Activated T-helper 17 cell treated with anti-CD3 and anti-CD28 coated beads, Interleukin-2, amount 50 U/mL, for 72 hours (primary cell): ENCODE measurements around the gene PCGF1. TPM values are rescaled to one million over a fixed set of nuclear protein-coding genes. Genes with fewer than 3 reads are reported as not detected.
A peak's percentile ranks its signal among the peaks of the same experiment; 100 is the strongest.

Source experiments
- ATAC-seq: fragments of 150-1000 bp; cut with Tn5 transposase; replicated peaks from 2 replicates; pipeline ENCODE4 v1.10.0; 2021; ENCODE audit warnings: mild to moderate bottlenecking, moderate library complexity
- H3K27ac Mint-ChIP-seq: one replicate; pipeline ENCODE4 v1.8.0; 2022; ENCODE audit warnings: mixed read lengths
- H3K27me3 Mint-ChIP-seq: one replicate; pipeline ENCODE4 v1.8.0; 2022; ENCODE audit warnings: mixed read lengths
- H3K36me3 Mint-ChIP-seq: one replicate; pipeline ENCODE4 v1.8.0; 2022; ENCODE audit warnings: low read depth, mild to moderate bottlenecking, mixed read lengths
- H3K4me1 Mint-ChIP-seq: one replicate; pipeline ENCODE4 v1.8.0; 2022; ENCODE audit warnings: mixed read lengths
- H3K4me3 Mint-ChIP-seq: one replicate; pipeline ENCODE4 v1.8.0; 2022; ENCODE audit warnings: mild to moderate bottlenecking, mixed read lengths
- H3K9me3 Mint-ChIP-seq: one replicate; pipeline ENCODE4 v1.8.0; 2022; ENCODE audit warnings: mixed read lengths
- total RNA-seq, 2 donors: library from RNA; stranded (reverse); gene quantifications; one replicate each; pipeline ENCODE4 v1.2.3, GENCODE V29; 2022

Gene PCGF1
- 10 to 100 TPM; 22.0 to 32.8 TPM for total RNA-seq

DNA sequence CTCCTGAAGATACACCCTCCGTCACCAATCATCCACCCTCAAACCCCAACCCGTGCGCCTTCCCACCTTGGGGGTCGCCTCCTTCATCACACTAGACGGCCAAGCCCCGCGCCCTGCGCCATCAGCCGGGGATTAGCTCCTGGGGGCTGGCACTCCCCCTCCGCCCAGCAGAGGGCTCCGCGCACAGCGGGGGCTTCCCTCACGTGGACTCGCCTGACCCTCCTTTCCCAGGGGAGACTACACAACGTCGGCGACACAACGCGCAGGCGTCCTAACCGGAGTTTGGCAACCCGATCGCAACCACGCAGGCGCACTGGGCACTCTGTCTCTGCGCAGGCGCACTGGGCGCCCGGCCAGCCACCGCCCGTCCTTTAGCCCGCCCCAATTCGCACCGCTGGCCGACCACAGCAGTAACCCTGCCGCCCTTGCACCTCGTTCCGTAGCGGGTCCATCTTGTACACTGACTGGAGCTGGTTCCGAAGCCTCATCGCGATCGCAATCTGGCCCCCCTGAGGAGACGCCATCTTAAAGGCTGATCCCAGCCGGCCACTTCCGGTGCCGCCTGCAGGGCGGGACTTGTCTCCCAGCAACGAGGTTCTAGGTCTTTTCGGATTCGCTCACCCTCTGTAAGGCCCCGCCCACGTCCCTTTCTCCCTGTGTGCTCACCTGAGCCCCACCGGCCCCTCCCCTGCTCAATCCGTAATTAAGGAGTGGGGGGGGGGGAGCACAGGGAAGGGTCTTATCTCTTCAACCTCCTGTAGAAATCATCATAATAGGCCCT, at the start of gene PCGF1:
PCGF1 (minus strand) TSS at position 551 of the 781 bp plus-strand sequence; CDS start at position 524, 27 bp downstream.
- peaks cover 28% of the 10 kb centered on the region for H3K4me1 Mint-ChIP-seq
- H3K36me3 Mint-ChIP-seq = peaks cover 40% of the 10 kb centered on the region
- H3K9me3 Mint-ChIP-seq = no peaks in the 10 kb centered on the region
- H3K27me3 Mint-ChIP-seq = peaks cover 11% of the 10 kb centered on the region
- ATAC-seq = peak; percentile 95
- peak within 1 kb of the TSS; percentile 99 for H3K27ac Mint-ChIP-seq
- H3K4me3 Mint-ChIP-seq = peak within 1 kb of the TSS; percentile 94

DNA sequence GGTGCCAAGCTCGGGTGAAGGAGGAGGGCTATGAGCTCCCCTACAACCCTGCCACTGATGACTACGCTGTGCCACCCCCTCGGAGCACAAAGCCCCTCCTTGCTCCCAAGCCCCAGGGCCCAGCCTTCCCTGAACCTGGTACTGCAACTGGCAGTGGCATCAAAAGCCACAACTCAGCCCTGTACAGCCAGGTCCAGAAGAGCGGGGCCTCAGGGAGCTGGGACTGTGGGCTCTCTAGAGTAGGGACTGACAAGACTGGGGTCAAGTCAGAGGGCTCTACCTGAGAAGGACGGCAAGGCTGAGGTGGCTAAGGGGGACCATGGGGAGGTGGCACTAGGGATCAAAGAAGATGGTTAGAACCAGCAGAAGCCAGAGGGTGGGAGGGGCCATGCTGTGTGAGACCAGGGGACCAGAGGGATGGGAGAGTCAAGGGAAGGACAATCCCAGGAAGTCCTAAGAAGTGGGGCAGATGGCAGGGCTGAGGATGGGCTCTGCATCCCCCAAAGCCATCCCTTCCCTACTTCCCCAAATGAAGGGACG, 49.4 kb upstream of the PCGF1 start:
- Mint-ChIP-seq H3K9me3 (no peaks in the 10 kb centered on the region), H3K27ac (no peak overlapping the region), H3K36me3 (peaks cover 26% of the 10 kb centered on the region), H3K27me3 (peaks cover 8% of the 10 kb centered on the region), H3K4me3 (no peak overlapping the region), H3K4me1 (peaks cover 12% of the 10 kb centered on the region)
- no peak for ATAC-seq

DNA sequence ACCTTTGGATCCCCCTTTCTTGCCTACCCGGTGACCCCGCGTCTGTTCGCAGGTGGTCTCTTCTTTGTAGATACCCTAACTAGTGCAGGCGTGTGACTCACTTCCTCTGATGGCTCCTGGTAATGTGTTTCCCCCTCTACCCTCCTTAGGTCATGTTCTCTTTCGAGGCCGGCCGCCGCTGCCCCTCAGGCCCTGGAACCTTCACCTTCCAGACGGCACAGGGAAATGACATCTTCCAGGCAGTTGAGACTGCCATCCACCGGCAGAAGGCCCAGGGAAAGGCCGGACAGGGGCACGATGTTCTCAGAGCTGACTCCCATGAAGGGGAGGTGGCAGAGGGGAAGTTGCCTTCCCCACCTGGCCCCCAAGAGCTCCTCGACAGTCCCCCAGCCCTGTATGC, 48.7 kb upstream of the PCGF1 start:
- Mint-ChIP-seq H3K4me3 (peak overlapping the region; percentile 86), H3K4me1 (peaks cover 12% of the 10 kb centered on the region), H3K9me3 (no peaks in the 10 kb centered on the region), H3K27me3 (peaks cover 12% of the 10 kb centered on the region), H3K36me3 (peaks cover 26% of the 10 kb centered on the region), H3K27ac (no peak overlapping the region)
- no peak for ATAC-seq

DNA sequence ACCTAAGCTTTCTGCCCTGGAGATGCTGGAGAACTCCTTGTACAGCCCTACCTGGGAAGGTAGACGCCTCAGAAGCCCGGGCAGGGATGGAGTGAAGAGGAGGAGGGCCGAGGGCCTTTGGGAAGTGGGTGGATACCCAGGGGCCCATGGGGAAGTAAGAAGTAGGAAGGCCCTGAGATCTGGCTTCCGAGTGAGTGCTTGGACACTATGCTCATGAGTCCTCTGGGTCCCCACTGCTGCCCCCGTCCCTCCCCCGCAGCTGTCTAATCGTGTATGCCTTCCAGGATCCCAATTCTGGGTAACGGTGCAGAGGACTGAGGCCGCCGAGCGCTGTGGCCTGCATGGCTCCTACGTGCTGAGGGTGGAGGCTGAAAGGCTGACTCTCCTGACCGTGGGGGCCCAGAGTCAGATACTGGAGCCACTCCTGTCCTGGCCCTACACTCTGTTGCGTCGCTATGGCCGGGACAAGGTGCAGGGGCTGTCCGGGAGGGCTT, 48.2 kb upstream of the PCGF1 start:
- no peak for ATAC-seq

DNA sequence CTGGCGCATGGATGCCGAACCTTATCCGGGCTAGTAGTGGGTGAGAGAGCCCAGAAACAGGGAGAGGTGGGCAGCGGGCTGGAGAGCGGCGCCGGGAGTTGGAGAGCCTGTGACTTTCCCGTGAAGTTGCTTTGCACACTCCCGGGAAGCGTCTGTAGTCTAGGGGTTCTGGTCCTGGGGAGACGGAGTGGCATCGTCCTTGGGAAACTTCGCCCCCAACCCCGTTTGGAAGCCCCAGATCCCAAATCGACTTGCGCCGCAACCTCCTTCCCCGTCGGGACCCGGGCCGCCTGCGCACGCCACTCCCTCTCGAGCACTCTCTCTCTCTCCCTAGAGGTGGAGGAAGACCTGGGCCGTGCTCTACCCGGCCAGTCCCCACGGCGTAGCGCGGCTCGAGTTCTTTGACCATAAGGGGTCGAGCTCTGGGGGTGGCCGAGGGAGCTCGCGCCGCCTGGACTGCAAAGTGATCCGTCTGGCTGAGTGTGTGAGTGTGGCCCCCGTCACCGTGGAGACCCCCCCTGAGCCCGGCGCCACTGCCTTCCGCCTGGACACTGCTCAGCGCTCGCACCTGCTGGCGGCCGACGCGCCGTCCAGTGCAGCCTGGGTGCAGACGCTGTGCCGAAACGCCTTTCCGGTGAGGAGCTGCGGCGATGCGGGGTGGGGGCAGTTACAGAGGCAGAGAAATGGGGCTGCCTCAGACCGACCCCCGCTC, 47.5 kb upstream of the PCGF1 start:
- peaks cover 14% of the 10 kb centered on the region for H3K27me3 Mint-ChIP-seq
- ATAC-seq = peak; percentile 74
- H3K36me3 Mint-ChIP-seq = peaks cover 26% of the 10 kb centered on the region
- no peaks in the 10 kb centered on the region for H3K9me3 Mint-ChIP-seq
- H3K4me1 Mint-ChIP-seq = peaks cover 6% of the 10 kb centered on the region
- H3K27ac Mint-ChIP-seq = peak overlapping the region; percentile 85
- peak overlapping the region; percentile 86 for H3K4me3 Mint-ChIP-seq

More for the DNA sequence above, 48.2 kb upstream of the PCGF1 start:
- H3K27ac Mint-ChIP-seq = peak overlapping the region; percentile 85
- H3K36me3 Mint-ChIP-seq = peaks cover 26% of the 10 kb centered on the region
- peak overlapping the region; percentile 86 for H3K4me3 Mint-ChIP-seq
- peaks cover 11% of the 10 kb centered on the region for H3K27me3 Mint-ChIP-seq
- no peaks in the 10 kb centered on the region for H3K9me3 Mint-ChIP-seq
- peaks cover 11% of the 10 kb centered on the region for H3K4me1 Mint-ChIP-seq

DNA sequence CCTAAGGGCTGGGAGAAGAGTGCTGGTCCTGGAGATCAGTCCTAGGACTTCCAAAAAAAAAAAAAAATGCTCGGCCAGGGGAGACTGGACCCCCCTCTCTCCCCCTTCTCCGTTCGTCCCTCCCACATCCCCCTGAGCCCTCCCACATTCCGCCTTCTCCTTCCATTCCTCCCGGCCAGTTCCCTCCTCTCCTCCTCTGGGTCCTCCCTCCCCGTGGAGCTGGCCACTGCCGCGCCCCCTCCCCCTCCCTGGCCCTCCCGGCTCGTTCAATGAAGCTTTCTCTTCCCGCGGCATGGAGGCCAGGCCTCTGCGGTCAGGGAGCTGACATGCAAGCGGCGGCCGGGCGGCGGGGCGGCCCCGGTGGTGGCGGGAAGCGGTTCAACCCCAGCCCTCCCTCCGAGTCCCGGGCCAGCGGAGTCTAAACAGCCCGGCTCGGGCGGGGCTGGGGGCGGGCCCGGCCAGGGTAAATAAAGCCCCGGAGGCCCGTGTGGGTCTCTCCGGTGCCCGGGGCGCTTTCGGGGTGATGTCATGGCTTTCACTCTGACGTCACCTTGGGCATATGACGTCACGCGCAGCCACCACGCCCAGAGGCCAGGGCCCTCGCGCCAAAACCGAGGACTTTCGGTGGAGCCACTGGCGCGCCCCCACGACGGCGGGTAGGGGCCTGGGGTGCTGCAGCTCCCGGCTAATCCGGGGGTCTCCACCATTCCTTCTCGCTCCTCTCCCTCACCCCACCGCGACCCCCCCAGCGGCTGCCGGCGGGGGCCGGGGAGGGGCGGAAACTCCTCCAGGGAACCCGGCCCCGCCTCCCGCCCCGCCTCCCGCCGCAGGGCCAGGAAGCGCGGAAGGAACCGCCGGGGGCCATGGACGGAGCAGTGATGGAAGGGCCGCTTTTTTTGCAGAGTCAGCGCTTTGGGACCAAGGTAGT, 46.7 kb upstream of the PCGF1 start, which contains the start of the genes DOK1 and LOXL3:
DOK1 (plus strand) TSS at position 829 of the 928 bp plus-strand sequence; CDS start at position 864, 35 bp downstream.
LOXL3 (minus strand) TSS at position 51 of the 928 bp plus-strand sequence. CDS start 1,308 bp downstream, outside the sequence.
- peak; percentile 88 for ATAC-seq
- peak within 1 kb of the TSS; percentile 86 for H3K4me3 Mint-ChIP-seq

DNA sequence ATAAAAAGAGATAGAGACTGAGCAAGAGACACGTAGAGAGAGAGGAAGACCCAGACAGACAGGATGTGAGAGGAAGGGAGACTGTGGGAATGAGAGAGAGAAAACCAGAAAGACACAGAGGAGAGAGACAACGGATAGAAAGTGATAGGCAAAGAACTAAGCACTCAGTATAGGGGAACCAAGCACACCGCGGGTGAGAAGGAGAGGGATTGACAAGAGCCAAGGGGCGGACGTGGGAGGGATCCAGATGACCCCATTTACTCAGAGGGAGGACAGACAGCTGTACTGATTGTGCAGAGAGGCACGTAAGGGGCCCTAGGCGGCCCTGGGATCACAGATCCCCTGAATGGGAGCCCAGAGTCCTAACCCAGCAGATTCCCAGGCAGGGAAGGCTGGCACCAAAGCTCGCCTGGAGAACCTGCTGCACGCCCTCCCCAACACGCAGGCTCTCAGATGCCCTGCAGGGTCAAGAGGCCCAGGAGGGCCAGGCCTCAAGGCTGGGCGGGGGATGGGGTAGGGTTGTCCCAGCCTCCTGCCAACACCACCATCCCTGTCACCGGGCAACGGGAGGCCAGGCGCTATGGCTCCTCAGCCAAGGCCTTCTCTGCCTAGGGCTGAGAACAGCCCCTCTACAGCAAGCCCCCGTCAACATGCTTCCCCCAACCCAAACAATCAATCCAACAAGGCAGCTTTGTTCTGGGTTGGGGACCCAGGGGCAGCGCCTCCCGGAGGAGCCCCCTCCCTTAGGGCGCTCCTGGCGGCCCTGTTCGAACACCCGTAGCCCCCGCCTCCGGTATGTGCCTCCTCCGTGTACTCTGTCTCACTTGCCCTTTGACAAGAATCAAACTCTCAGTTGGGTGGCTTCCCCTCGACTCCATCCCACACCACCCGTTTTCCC, 45.7 kb upstream of the PCGF1 start:
- Mint-ChIP-seq H3K27ac (peak overlapping the region; percentile 66), H3K4me1 (peaks cover 9% of the 10 kb centered on the region), H3K4me3 (peak overlapping the region; percentile 56), H3K36me3 (peaks cover 26% of the 10 kb centered on the region), H3K9me3 (no peaks in the 10 kb centered on the region), H3K27me3 (peaks cover 23% of the 10 kb centered on the region)
- ATAC-seq = no peak

More for the DNA sequence above, 46.7 kb upstream of the PCGF1 start, which contains the start of the genes DOK1 and LOXL3:
- Mint-ChIP-seq H3K27me3 (peaks cover 19% of the 10 kb centered on the region), H3K27ac (peak within 1 kb of the TSS; percentile 85), H3K36me3 (peaks cover 26% of the 10 kb centered on the region), H3K4me1 (peaks cover 6% of the 10 kb centered on the region), H3K9me3 (no peaks in the 10 kb centered on the region)

DNA sequence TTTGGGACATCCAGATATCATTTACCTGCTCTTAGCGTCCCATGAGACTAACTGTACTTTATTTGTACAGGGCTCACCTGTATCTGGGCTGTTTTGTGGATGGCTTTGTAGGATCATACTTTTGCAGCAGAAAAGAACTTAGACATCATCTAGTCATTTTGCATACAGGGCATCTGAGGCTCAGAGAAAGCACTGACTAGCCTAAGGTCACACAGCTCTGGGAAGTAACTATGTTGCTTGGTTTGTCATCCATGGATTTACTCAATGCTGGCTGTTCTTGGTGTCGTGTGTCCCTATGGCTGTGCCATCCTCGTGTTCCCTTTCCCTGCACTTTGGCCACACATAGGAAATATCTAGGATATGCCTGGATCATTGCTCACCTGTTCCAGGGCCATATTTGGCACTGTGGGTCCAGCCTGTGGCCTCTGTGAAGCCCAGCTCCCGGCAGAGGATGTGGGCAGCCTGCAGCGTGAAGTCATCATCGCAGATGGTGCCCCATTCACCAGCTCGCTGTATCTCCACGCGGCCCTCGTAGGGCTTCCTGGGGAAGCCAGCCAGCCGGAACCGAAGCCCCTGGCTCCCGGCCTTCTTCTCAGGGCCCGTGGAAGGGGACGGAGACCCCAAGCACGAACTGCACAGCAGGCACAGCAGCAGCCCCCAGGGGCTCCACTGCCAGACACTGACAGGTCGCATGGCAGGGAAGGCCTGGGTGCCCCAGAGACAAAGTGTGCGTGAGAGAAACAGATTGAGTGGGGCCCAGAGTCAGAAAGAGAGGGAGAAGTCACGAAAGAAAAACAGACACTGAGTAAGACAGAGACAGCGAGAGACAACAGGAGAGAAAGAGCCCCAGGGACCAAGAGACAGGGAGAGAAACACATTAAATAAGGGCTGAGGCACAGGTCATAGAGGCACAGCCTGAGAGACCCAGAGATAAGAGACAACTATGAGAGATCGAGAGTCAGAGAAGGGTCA, 44.7 kb upstream of the PCGF1 start:
- peak overlapping the region; percentile 11 for H3K27ac Mint-ChIP-seq

DNA sequence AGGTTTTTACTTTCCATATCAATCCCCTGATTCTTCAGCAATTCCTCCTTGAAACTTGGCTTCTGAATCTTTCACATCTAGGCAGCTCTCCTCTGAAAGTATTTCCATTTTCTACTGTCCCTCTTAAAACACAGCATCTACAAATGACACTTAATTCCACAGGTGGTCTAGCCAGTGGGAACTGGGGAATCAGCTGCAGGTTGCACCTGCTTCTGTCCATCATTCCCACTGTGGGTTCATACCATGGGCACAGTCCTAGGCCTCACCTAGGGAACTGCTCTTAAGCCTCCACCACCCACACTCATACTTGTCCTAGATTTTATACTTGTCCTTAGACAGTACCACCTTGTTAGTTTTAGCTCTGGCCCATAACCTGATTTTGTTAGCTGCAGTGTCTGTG, 44.0 kb upstream of the PCGF1 start:
- H3K36me3 Mint-ChIP-seq = peaks cover 16% of the 10 kb centered on the region
- H3K4me1 Mint-ChIP-seq = peaks cover 9% of the 10 kb centered on the region
- H3K27ac Mint-ChIP-seq = no peak overlapping the region
- H3K27me3 Mint-ChIP-seq = peaks cover 30% of the 10 kb centered on the region
- H3K9me3 Mint-ChIP-seq = no peaks in the 10 kb centered on the region
- ATAC-seq = no peak
- H3K4me3 Mint-ChIP-seq = no peak overlapping the region

More for the DNA sequence above, 44.7 kb upstream of the PCGF1 start:
- no peak for ATAC-seq
- Mint-ChIP-seq H3K4me1 (peaks cover 9% of the 10 kb centered on the region), H3K27me3 (peaks cover 28% of the 10 kb centered on the region), H3K9me3 (no peaks in the 10 kb centered on the region), H3K36me3 (peaks cover 23% of the 10 kb centered on the region), H3K4me3 (peak overlapping the region; percentile 20)

DNA sequence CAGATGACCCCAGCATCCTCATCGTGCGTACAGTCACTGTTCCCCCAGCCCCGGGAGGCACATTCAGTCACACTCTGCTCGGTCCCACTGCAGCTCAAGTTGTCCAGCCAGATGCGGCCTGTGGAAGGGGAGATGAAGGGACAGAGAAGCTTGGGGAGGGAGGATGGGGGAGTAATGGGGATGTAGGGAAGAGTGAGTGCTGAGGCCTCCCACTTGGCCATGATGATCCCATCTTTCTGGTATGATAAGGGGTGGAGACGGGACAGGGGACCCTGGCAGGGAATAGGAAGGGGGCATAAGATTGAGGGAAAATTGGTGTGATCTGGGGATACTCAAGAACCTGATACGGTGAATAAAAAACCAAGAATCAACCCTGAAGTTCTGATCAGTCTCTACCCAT, 42.7 kb upstream of the PCGF1 start:
- Mint-ChIP-seq H3K36me3 (peaks cover 8% of the 10 kb centered on the region), H3K4me1 (peaks cover 9% of the 10 kb centered on the region), H3K27me3 (peaks cover 36% of the 10 kb centered on the region), H3K4me3 (peak overlapping the region; percentile 59), H3K9me3 (no peaks in the 10 kb centered on the region), H3K27ac (no peak overlapping the region)
- ATAC-seq = no peak

DNA sequence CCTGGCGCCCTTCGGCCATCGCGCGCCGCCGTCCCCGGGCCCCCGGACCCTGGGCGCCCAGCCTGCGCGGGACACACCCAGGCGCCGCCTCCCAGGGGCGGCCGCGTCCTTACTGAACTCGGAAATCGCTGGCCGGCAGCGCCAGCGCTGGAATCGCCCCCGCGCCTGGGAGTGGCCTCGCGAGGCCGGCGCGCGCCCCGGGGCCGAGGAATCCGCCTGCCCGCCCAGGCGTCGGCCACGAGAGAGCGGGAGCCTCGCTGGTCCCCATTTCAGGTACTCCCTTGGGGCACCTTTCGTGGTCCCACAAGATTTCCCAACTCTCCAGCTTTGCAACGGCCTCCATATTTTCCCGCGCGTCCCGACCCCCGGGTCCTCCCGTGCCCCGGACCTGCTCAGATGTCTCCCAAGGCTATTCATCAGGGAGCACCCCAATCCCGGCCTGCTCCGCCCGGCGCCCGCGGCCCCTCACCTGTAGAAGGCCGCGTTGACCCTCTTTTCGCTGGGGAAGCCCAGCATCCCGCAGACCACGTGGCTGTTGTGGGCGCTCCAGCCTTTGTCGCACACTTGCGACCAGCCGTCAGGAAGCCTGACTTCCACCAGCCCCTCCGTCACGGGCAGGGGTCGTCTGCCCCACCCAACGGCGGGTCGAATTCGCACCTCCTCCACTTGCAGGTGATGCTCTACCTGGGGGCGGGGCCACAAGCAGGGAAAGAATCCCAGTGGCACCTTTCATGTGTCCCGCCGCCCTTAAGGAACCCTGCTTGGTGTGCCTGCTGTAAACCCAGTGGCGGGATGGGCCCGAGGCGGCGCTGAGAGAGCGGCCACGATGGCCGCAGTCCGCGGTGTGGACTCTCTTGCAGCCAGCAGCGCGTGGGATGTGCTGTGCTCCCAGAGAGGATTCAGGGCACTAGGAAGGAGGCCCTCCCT, 41.7 kb upstream of the PCGF1 start:
- H3K9me3 Mint-ChIP-seq = no peaks in the 10 kb centered on the region
- ATAC-seq = peak; percentile 87

More for the DNA sequence above, 41.7 kb upstream of the PCGF1 start:
- no peaks in the 10 kb centered on the region for H3K36me3 Mint-ChIP-seq
- H3K4me3 Mint-ChIP-seq = peak overlapping the region; percentile 73
- H3K27ac Mint-ChIP-seq = no peak overlapping the region
- H3K4me1 Mint-ChIP-seq = peaks cover 9% of the 10 kb centered on the region
- peaks cover 36% of the 10 kb centered on the region for H3K27me3 Mint-ChIP-seq
